Activated T-helper 2 cell treated with anti-CD3 and anti-CD28 coated beads, Interferon-gamma antibody, Interleukin-2, Interleukin-4, amounts not matched to agents 10 μg/mL and 5 μg/mL and 100 μg/mL, durations not matched to agents 14 hours and 24 hours and 36 hours (primary cell): ENCODE data around the gene CP. TPM values are rescaled to one million over a fixed set of nuclear protein-coding genes. Genes with fewer than 3 reads are reported as not detected.

ENCODE experiments used
- DNase-seq: peaks from one replicate; pipeline ENCODE4 v3.0.0; 2021; ENCODE audit warnings: low spot score
- H3K27ac Mint-ChIP-seq: one replicate; pipeline ENCODE4 v1.8.0; 2021; ENCODE audit warnings: mixed read lengths
- H3K27me3 Mint-ChIP-seq: one replicate; pipeline ENCODE4 v1.8.0; 2021; ENCODE audit warnings: low read depth, mixed read lengths
- H3K36me3 Mint-ChIP-seq: one replicate; pipeline ENCODE4 v1.8.0; 2021; ENCODE audit warnings: low read depth, mixed read lengths
- H3K4me1 Mint-ChIP-seq: one replicate; pipeline ENCODE4 v1.8.0; 2021; ENCODE audit warnings: low read depth, mixed read lengths
- H3K4me3 Mint-ChIP-seq: one replicate; pipeline ENCODE4 v1.8.0; 2021; ENCODE audit warnings: low read depth, mild to moderate bottlenecking, moderate library complexity, mixed read lengths
- H3K9me3 Mint-ChIP-seq: one replicate; pipeline ENCODE4 v1.8.0; 2021; ENCODE audit warnings: mixed read lengths
- intact Hi-C: fragments of 100-400 bp; cut with micrococcal nuclease; formaldehyde crosslinking; loops from one replicate; pipeline ENCODE4 v1.15.1; 2023
- total RNA-seq: library from RNA; stranded (reverse); gene quantifications from 2 replicates; pipeline ENCODE4 v1.2.3, GENCODE V29; 2022

CP gene
- total RNA-seq, 1 donor from 2014 or later, result not detected

DNA sequence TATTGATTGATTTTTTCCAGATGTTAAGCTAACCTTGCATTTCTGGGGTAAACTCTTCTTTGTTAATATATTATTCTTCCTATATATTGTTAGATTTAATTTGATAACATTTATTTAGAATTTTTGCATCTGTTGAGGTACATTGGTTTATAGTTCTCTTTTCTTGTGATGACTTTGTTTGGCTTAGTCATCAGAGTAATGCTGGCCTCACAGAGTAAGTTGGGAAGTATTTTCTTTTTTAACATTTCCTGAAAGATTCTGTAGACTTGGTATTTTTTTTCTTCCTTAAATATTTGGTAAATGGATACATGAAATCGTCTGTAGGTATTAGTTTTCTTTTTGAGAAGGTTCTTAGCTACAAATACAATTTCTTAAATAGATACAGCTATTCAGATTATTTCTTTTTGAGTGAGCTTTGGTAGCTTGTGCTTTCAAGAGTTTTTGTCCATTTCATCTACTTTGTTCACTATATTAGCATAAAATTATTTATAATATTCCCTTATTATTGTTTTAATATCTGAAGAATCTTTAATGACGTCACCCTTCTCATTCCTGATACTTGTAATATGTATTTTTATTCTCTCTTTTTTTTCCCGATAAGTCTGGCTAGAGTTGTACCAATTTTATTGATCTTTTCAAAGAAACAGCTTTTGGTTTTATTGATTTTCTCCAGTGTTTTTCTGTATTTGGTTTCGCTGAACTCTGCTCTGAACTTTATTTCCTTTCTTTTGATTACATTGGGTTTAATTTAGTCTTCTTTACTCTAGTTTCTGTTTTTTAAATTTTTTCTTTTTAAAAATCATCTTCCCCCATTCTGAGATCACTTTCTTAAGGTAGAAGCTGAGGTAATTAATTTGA, 98.7 kb downstream of the CP start:
- no peak overlapping the region for H3K4me3 Mint-ChIP-seq
- H3K27ac Mint-ChIP-seq, result no peak overlapping the region
- peaks cover 3% of the 10 kb centered on the region for H3K4me1 Mint-ChIP-seq
- no peak for DNase-seq
- intact Hi-C loops, result no loop called here
- H3K36me3 Mint-ChIP-seq, result no peaks in the 10 kb centered on the region
- no peaks in the 10 kb centered on the region for H3K9me3 Mint-ChIP-seq
- peaks cover 24% of the 10 kb centered on the region for H3K27me3 Mint-ChIP-seq

Other genes starting within 250 kb of the CP start
- gene GYG1, start 230.3 kb downstream of the CP start, total RNA-seq, result 25.2 and 25.3 TPM in 2 replicates
- 20.8 and 23.9 TPM in 2 replicates for gene HLTF, start 135.3 kb downstream of the CP start, total RNA-seq
- 20.2 and 24.4 TPM in 2 replicates for gene HPS3, start 92.2 kb downstream of the CP start, total RNA-seq
- gene TM4SF18, start 111.8 kb upstream of the CP start, total RNA-seq, result not detected in 2 replicates
- not detected in 2 replicates for gene TM4SF1, start 155.8 kb upstream of the CP start, total RNA-seq